Measurements from ENCODE around the gene ASCL4.

GRCh38 chr12:107775093-107775721 is 703 bp downstream of the ASCL4 start:
- TF ChIP-seq CTCF (IDR thresholded peaks at IDR 0.05): no peak
- no peak for TF ChIP-seq POLR2A (IDR thresholded peaks at IDR 0.05)
- no peak for TF ChIP-seq EP300 (IDR thresholded peaks at IDR 0.05)

Data from ovary (tissue), 3 donors.